ENCODE results near the gene DMTF1.
"Not testable (repeated sequence)": the region's sequence is repeated elsewhere in the genome, so short reads cannot be mapped to it uniquely, and the experiment has no call there.

DMTF1 gene, protein sequence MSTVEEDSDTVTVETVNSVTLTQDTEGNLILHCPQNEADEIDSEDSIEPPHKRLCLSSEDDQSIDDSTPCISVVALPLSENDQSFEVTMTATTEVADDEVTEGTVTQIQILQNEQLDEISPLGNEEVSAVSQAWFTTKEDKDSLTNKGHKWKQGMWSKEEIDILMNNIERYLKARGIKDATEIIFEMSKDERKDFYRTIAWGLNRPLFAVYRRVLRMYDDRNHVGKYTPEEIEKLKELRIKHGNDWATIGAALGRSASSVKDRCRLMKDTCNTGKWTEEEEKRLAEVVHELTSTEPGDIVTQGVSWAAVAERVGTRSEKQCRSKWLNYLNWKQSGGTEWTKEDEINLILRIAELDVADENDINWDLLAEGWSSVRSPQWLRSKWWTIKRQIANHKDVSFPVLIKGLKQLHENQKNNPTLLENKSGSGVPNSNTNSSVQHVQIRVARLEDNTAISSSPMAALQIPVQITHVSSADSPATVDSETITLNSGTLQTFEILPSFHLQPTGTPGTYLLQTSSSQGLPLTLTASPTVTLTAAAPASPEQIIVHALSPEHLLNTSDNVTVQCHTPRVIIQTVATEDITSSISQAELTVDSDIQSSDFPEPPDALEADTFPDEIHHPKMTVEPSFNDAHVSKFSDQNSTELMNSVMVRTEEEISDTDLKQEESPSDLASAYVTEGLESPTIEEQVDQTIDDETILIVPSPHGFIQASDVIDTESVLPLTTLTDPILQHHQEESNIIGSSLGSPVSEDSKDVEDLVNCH

DNA sequence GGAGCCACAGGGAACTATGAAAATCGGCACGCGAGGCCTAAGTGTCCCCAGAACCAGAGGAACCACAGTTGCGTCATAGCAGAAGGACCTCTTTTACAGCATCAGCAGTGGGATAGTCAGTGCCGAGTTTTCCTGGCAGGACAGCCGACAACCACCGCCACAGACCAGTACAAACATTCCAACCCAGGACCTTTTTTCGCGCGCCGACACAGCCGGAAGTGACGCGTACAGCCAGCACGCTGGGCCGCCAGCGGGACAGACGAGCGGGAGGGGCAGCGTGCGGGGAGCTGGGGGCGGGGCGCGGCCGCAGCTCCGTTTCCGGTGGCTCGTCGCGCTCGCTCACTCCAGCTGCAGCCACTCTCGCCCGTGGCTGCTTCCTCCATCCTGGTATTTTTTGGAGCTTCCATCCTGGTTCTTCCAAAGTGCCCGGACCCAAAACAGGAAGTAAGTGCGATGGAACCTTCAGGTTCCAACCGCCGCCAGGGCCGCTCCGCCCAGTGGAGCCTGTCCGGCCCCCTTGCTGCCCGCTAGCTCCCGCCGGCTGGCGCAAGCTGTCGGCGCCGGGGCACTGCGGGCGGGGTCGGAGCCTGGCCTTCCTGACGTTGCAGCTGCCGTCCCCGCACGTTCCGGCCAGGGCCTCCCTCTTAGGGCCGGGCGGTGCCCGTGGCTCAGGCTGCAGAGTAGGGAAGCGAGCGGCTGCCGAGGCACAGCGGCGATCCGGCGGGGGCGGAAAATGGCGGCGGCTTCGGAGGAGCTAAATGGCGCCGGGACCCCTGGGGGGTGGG lies at the start of gene DMTF1:
Gene DMTF1, plus strand, starts transcription at position 342 of the 785 bp plus-strand sequence. CDS start 12,489 bp downstream, outside the sequence.
- peak; percentile 97 for DNase-seq

DNA sequence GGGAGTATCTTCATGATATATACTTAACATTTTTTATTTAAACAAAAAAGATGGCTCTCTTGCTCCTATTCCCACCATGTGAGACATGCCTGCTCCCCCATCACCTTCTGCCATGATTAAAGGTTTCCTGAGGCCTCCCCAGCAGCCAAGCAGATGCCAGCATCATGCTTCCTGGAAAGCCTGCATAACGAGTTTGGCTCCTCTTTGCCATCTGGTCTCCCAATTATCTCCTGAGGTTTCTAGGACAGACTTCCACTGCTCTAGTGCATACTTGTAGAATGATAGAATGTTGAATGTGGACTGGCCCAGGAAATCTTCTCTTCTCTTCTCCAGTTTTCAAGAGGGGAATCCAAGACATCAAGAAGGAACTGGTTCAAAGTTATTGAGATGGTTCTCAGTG lies 46.9 kb upstream of the DMTF1 start:
- no peak for DNase-seq

DNA sequence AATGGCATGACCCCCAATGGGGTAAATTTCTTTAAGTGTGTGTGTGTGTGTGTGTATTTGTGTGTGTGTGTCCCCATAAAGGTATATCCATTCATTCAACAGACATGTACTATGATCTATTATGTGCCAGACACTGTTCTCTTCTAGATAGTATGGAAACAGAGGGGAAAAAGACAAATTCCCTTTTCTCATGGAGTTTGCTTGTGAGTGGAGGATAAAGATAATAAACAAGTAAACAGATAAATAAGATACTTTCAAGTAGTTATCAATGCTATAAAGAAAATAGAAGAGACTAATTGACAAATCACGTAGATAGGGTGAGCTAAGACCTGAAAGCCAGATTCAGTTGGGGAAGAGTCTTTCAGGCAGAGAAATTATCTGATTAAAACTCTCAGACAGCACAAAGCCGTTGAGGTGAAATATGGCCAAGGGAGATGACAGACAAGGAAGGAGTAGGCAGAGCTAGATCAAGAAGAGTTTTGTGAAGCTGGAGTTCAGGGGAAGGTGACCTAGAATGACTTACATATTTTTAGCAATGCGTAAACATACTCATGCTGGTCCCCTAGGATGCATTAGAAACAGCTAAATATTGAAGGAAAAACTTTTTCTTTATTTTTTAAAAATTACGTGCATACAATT lies 45.2 kb upstream of the DMTF1 start:
- no peak for DNase-seq

DNA sequence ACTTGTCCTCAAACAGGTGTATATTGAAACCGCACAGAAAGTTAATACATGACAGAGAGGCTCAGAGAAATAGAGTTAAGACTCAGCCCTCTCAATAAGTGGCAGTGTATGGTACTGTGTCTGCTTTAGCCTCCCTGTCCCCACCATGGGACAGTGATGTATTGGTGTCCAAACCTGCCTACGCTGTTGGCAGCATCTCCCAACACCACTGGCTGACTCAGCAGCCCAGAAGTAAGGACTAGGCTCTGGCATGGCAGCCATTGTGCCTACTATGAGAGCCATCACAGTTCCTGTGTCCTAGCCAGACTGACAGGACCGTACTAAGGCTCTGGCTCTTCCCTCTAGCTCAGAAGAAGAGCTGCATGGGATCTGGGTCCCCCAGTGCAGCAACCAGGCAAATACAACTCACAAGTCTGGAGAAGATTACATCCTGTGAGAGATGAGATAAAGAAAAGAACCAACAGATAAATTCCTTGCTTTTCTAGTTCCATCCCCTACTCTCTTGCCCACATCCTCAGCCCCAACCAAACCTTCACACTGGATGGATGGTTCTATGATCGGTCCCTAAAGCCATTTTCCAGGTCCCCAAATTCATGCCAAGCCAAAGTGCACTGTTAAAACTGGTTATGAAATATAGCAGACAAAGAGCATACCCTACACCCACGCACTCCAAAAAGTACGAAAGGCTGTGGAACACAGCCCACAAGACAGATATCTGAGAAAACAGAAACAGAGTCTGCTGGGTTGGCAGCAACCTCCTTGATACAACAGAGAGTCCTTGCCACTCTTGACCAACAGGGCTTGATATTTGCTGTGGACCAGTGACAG lies 44.1 kb upstream of the DMTF1 start:
- DNase-seq, result no peak

DNA sequence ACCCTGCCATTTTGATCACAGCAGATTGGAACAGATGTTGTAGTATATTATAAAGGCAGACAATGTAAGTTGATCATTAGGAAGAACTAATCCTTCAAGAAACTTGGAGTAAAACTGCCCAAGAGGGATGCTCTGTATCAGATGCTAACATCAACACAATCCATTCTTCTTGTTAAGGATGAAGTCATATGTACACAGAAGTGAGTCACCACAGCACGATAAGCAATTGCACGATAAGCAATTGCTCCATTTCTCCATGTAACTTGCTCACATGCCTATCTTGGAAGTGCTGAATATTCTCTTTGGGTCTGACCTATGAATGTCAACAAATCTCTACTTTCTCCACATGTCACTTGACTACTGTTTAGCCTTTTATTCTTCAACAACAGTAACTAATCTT lies 41.5 kb upstream of the DMTF1 start:
- peak; percentile 4 for DNase-seq

DNA sequence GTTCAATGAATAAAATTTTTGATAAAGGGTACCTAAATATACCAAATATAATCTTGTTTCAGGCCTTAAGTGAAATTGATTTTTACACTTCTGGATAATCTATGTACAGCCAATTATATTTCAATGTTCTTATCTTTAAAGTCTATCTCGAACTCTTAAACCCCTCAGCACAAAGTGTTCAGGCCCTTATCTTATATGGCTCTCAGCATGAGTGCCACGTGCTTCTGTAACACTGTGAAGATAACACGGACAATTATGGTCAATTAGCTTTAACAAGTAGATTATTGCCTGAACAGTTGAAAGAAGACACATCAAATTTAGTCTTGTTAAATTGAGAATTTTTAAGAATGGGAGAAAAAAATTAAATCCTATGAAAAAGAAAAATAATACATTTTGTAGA lies 40.4 kb upstream of the DMTF1 start:
- DNase-seq, result no peak

DNA sequence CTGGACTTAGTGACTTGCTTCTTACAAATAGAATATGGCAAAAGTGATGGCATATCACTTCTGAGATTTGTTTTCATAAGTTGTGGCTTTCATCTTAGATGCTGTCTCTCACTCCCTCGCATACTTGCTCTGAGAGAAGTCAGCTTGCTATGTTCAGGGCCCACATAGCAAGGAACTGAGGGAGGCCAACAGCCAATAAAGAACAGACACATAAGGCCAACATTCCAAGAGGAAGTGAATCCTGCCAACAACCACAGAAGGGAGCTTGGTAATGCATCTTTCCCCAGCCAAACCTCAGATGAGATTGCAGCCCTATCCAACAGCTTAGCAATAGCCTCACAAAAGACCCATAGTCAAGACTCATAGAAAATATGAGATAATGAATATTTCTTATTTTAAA lies 39.2 kb upstream of the DMTF1 start:
- DNase-seq, result peak; percentile 13

DNA sequence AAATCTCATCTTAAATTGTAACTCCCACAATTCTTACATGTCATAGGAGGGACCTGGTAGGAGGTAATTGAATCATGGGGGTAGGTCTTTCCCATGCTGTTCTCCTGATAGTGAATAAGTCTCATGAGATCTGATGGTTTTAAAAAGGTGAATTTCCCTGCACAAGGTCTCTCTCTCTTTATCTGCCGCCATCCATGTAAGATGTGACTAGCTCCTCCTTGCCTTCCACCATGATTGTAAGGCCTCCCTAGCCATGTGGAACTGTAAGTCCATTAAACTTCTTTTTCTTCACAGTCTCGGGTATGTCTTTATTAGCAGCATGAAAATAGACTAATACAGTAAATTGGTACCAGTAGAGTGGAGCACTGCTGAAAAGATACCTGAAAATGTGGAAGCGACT lies 38.3 kb upstream of the DMTF1 start:
- not testable (repeated sequence) for DNase-seq

DNA sequence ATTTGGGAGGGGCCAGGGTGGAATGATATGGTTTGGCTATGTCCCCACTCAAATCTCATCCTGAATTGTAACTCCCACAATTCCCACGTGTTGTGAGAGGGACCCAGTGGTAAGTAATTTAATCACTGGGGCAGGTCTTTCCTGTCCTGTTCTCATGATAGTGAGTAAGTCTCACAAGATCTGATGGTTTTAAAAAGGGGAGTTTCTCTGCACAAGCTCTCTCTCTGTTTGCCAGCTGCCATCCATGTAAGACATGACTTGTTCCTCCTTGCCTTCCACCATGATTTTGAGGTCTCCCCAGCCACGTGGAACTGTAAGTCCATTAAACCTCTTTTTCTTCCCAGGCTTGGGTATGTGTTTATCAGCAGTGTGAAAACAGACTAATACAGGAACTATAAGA lies 36.5 kb upstream of the DMTF1 start:
- not testable (repeated sequence) for DNase-seq

DNA sequence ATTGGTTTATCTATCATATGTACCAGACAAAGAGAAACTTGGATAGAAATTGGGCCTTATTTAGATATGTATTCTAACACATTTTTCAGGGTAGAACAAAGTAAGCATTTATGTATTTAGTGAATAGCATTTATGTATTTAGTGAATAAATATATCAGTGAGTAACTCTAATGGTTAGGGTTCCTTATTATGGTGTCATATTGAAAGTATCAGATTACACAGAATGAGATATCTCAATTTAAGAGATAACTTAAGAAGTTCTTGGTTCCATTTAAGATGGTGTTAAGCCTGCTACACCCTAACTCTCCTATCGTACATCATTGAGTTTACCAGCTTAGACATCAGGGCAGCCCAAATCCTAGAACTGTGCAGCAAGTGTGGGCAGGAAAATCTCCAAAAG lies 35.9 kb upstream of the DMTF1 start:
- DNase-seq, result no peak

DNA sequence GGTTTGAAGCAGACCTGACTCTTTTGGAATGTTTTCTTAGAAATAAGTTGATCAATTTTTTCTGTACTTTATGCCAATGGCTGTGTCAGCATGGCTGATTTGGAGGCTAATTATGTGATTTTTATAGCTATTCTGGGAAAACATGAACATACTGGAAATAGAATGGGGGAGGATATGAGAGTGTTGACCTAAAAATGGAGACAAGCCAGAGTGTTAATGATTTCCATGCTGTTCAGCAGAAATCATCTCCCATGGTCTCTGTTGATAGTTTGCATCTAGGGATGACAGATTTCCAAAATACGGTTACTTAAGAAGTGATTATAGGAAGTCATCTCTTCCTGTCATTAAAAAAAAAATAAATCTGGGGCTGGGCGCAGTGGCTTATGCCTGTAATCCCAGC lies 32.7 kb upstream of the DMTF1 start:
- peak; percentile 20 for DNase-seq

DNA sequence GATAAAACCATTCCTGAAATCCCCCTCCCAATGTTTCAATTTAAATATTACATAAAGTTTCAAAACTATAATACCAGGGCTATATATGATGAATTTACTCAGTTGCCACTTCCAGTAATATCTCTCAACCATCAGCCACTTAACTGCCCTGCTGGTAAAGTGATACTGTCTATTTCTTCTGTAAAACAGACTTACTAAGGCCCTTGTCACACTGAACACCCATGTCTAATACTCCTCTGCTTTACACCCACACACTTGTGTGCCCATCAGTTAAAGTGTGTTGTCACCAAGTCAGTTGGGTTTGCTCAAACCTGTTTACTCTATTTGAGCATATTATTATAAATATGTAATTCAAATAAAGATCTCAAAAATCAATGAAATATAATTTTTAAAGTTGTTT lies 29.1 kb upstream of the DMTF1 start:
- DNase-seq, result no peak

DNA sequence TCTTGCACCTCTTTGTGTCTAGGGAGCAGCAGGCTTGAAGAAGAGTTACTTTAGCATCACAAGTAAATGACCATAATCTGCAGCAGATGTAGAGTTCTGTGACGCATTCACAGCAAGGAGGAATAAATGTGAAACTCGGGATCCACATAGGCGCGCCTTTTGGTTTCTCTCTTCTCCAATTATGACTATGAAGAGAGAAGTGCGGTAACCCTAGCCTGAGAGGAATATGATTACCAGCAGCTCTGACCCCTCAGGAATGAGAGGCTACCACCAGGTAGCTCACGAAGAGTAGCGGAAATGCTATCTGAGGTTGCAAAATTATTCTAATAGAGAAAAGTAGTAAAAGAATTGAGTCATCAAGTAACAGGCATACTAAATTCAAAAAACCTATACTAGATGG lies 25.2 kb upstream of the DMTF1 start:
- DNase-seq, result no peak

DNA sequence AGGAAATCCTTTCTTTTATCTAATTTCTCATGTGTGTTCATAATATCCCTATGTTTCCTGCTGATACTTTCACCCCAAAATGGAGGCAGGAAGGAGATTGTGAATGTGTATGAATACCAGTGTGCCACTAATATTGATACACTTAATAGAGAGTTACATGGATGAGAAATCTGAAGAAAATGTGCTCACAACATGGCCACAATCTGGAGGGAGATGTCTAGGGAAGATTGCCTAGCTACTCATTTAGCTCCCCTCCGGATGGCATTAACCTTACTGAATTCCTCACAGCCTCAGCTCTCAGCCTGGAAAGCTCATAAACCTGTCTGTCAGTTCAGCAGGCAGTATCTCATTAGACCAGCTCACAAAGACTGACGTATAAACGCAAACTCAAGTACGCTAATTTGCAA lies 23.4 kb upstream of the DMTF1 start:
- DNase-seq, result no peak

DNA sequence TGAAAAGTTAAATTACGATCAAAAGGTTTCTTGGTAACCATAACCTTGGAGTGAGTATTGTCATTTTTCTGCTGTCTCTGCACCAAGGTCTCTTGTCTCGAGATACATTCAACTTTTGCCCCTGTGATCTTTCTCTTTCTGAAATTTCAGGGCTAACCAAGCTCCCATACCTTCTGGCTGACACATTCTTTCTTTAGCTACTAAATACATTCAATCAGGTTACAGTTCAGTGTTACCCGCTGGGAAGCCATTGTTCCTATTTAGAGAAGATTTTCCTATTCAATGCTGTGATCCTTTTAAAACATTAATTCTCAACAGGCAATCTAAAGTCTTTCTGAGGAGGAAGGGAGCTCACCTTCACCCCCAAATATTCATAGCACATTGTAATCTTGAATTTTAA lies 22.9 kb upstream of the DMTF1 start:
- no peak for DNase-seq

DNA sequence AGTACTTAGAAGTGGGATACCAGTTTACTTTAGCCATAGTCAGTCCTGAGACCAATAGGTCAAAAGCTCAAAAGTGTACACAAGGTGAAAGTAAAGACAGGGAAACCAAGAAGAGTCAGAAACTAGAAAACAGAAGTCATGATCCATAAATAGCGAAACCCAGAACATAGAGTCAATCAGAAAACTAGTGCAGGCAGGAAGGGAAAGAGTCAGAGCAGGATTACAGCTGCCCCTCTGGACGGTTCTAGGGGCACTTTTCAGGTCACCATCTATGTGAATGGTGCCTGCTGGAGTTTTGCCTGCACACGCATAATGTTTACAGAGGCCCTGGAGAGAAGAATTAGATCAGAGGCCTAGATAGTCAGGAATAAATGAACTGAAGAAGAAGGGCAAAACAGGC lies 22.4 kb upstream of the DMTF1 start:
- no peak for DNase-seq

DNA sequence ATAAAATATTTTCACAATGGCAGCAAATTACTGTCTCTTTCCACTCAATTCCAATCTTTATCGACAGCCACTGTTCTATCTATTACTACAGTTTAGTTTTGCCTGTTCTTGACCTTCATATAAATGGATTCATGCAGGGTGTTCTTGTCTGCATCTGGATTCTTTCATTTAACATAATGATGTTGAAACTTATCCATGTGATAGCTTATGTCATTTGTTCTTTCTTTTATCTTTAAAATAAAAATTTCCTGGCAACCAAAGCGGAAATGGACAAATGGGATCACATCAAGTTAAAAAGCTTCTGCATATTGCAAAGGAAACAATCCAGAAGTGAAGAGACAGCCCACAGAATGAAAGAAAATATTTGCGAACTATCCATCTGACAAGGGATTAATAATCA lies 20.5 kb upstream of the DMTF1 start:
- no peak for DNase-seq

DNA sequence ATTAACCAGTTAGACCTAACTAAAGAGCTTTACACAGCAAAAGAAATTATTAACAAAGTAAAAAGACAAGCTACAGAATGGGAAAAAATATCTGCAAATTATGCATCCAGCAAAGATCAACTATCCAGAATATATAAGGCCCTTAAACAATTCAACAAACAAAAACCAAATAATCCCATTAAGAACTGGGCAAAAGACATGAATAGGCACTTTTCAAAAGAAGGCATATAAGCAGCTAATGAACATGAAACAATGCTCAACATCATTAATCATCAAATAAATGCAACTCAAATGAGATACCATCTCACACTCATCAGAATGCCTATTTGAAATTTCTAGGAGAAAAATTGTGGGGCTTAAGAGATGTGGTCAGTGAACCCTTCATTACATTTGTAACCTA lies 15.0 kb upstream of the DMTF1 start:
- DNase-seq, result no peak

DNA sequence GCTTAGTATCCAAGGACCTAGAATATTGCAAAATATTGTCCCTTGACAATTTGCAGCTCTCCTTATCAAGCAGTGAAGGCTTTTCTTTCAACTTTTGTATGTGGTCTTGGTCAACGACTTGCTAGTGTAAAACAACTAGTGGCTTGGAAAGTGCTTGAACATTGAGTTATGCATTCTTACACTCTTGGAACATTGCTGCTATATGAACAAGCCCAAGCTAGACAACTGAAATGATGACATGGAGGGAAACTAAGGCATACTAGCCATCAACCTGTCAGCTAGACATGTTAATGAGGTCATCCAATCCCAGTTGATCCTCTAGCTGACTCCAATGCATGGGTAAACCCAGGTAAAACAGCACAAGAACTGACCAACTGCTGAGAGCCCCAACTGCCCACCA lies 12.7 kb upstream of the DMTF1 start:
- no peak for DNase-seq

DNA sequence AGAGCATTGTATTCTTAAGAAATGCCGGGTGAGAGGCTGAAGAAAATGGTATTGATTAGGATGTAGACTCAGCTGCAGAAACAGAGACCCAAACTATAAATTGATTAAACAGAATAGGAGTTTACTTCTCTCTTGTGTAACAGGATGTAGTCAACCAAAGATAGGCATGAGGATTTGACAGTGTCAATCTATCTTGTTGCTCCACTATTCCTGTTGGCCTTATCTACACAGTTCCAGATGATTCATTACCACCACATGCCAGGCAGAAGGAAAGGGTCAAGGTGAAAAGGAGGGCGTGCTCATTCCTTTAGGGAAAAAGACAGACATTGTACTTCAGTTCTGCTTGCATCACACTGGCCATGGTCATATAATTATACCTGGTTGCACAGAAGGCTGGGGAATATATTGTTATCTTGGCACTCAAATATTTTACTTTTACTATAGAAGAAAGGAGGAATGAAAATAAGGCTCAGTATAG lies 11.9 kb upstream of the DMTF1 start:
- DNase-seq, result no peak

DNA sequence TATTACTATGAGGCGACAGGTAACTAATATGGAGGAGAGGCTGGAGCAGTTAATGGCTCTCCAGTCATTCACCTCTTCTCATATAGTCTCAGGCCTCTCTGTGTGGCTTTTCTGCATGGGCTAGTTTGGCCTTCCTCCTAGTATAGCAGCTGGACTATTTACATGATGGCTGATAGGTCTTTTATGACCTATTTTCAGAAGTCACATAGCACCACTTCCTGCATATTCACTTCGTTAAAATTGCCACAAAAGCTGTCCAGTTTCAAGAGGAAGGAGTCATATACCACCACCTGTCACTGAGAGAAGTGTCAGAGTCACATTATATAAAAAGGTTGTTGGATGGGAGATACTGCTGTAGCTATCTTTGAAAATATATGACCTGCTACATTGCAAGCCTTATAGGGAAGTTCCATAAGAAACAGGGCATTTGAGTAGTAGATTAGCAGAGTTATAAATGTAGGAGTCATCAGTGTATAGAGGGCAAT lies 8.0 kb upstream of the DMTF1 start:
- no peak for DNase-seq

Measured in fibroblast of skin of right biceps (primary cell).